Fibroblast of villous mesenchyme (primary cell): ENCODE data around the gene SGCA. TPM values are rescaled to one million over a fixed set of nuclear protein-coding genes. Genes with fewer than 3 reads are reported as not detected.

Experiments used
- DNase-seq: peaks from one replicate; pipeline ENCODE4 v3.0.0-alpha.2; 2010; ENCODE audit warnings: low read depth
- H3K4me3 ChIP-seq: 2 replicates; pipeline ENCODE4 v1.5.1; 2011; ENCODE audit warnings: low read depth, mild to moderate bottlenecking, low read length
- total RNA-seq: library from RNA; depleted of rRNA; stranded (reverse); fragments of >200 nt; gene quantifications from 2 replicates; pipeline ENCODE4 v1.2.3, GENCODE V29; 2012
- TF ChIP-seq, protein P1 (sequence below): IDR thresholded peaks from 2 replicates; pipeline ENCODE4 v1.5.1; 2012; ENCODE audit warnings: low read depth, mild to moderate bottlenecking, low read length; ENCODE audit not compliant: insufficient read depth

Gene SGCA
- total RNA-seq, 1 donor, result not detected

DNA sequence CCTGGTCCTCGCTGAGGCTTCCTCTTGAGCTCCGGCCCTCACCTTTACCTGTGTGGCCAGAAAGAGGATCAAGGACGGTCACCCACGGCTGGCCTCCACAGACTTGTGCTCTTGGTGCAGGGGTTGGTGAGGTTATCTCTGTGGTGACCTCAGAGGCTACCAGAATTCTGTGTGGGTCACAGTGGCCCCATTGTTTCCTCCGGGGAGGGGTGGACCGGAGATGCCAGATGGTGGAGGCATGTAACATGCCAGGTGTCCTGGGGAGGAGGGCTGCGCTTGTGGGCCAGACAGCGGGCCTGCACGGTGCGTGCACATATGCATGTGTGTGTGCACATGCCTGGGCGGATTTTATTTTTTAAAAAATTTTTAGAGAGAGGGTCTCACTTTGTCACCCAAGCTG is 6.3 kb downstream of the SGCA start:
- no peak overlapping the region for H3K4me3 ChIP-seq
- TF ChIP-seq, protein P1, sequence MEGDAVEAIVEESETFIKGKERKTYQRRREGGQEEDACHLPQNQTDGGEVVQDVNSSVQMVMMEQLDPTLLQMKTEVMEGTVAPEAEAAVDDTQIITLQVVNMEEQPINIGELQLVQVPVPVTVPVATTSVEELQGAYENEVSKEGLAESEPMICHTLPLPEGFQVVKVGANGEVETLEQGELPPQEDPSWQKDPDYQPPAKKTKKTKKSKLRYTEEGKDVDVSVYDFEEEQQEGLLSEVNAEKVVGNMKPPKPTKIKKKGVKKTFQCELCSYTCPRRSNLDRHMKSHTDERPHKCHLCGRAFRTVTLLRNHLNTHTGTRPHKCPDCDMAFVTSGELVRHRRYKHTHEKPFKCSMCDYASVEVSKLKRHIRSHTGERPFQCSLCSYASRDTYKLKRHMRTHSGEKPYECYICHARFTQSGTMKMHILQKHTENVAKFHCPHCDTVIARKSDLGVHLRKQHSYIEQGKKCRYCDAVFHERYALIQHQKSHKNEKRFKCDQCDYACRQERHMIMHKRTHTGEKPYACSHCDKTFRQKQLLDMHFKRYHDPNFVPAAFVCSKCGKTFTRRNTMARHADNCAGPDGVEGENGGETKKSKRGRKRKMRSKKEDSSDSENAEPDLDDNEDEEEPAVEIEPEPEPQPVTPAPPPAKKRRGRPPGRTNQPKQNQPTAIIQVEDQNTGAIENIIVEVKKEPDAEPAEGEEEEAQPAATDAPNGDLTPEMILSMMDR, result no peak
- DNase-seq, result no peak

DNA sequence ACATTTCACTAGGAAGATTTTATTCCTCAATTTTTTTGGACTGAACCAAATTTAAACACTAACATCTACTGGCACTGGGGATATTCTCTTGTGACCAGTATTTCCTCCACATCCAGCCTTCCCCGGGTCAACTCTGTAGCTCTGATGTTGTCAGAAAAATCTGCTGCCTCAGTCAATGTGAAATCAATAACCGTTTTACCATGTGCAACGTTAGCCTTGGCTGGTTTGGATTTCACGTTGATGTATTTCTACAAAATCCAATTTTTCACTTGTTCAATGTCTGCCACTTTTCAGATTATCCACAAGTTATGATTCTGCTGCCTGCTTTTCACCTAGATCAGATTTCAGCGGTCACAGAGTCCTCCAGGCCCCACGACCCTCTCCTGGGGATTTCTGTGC is 7.1 kb downstream of the SGCA start:
- no peak for DNase-seq
- no peak overlapping the region for H3K4me3 ChIP-seq
- TF ChIP-seq, protein P1, result no peak

DNA sequence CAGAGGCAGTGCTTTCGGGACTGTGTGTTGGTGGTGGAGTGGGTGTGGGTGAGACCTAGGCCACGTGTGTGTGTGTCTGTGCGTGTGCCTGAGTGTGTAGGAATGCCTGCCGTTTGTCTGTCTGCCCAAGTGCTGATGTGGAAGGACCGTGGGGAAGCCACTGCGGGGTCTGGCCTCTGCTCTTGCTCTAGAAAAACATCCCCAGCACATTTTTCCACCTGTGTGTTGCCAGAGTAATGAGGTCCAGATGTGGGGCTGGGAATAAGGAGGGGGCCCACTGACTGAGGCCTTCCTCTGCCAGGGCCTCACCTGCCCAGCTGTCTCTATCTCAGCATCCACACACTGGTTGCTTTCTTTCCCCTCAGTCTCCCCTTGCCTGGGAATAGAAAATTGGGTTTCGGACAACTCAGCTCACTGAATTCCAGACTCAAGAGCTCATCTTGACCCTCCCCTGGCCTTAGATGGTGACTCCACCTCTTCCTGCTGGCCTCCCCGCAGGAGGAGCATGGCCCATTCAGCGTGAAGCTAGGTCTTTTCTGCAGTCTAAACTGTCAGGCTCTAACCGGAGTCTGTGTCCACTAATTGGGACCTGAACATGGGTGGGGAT is 7.6 kb downstream of the SGCA start:
- TF ChIP-seq, protein P1, result no peak
- no peak overlapping the region for H3K4me3 ChIP-seq
- peak; percentile 87 for DNase-seq

DNA sequence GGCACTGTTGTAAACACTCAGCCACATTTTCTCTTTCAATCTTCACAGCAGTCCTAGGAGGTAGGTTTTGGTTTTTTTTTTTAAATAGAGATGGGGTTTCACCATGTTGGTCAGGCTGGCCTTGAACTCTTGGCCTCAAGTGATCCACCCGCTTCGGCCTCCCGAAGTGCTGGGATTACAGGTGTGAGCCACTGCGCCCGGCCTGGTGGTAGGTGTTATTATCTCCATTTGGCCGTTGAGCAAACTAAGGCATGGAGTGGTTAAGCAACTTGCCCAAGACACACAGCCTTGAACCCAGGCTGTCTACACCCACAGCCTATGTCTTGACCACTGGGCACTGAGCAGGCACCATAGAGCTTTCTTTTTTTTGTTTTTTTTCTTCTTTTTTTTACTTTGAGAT is 8.6 kb downstream of the SGCA start:
- TF ChIP-seq, protein P1, result no peak

DNA sequence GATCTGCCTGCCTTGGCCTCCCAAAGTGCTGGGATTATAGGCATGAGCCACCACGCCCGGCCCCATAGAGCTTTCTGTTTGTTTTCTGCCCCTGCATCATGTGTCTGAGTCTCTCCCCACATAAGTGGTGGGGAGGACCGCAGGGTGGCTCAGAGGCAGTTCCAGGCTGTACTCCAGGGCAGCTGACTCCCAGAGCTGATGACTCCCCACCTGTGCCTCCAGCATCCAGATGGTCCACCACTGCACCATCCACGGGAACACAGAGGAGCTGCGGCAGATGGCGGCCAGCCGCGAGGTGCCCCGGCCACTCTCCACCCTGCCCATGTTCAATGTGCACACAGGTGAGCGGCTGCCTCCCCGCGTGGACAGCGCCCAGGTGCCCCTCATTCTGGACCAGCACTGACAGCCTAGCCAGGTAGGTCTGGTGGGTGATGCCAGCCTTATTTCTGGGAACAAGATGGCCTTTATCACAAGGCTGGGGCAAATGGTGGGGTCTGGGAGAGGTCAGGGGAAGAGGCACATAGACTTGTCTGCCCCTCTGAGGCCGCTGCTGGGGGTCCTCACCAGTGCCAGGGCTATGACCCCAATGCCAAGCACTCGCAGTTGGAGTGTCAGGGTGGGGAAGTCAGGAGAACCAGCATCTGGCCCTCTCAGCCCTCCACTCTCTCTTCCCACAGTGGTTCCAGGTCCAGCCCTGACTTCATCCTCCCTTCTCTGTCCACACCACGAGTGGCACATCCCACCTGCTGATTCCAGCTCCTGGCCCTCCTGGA is 9.4 kb downstream of the SGCA start:
- TF ChIP-seq, protein P1, result no peak
- no peak overlapping the region for H3K4me3 ChIP-seq
- DNase-seq, result no peak

More for the DNA sequence above, 8.6 kb downstream of the SGCA start:
- no peak for DNase-seq
- H3K4me3 ChIP-seq, result no peak overlapping the region

DNA sequence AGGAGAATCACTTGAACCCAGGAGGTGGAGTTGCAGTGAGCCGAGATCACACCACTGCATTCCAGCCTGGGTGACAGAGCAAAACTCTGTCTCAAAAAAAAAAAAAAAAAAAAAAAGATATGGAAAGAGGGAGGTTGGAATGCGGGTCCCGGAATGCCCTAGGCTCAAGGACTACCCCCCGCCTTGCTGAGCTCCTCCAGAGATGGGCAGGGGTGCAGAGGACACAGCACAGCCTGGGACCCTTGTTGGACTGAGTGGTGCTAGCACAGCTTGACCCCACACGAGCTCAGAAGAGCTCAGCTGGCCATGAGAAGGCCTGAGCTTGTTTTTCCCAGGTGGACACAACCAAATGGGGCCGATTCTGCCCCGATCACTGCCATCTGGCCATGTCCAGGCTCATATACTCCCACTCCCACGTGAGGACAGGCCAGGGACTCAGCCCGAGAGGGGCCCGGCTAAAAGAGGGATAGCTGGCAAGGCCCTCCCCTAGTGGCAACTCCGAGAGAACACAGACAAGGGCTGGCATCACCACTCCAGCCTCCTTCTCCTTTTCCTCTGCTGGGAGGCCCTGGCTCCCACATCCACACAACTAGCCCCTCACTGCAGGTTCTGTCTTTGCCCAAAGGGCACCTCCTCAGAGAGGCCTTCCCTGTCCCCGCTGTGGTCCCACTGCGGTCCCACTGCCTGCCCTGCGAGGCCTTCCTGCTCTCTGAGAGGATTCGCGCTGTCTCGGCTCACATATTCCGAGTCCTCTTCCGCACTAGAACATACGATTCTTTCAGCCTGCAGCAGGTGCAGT is 11.0 kb downstream of the SGCA start:
- DNase-seq, result peak; percentile 18
- TF ChIP-seq, protein P1, result peak; percentile 9
- H3K4me3 ChIP-seq, result no peak overlapping the region
